HCT116 (cell line): Measurements from ENCODE around the gene TRIM4. TPM values are rescaled to one million over a fixed set of nuclear protein-coding genes. Genes with fewer than 3 reads are reported as not detected.

Experiments used
- ATAC-seq: fragments of 200-7000 bp; cut with Tn5 transposase; 2 replicates; pipeline ENCODE4 v1.9.1; 2020; ENCODE audit warnings: mild to moderate bottlenecking, moderate library complexity
- BruUV-seq: library from RNA; stranded (reverse); fragments of 400-500 nt; replicated peaks from 2 replicates; lab custom pipeline; 2021; lab: Mats Ljungman, UMichigan
- CTCF ChIA-PET: fragments of 300-600 bp; sonication (Branson Sonifier 250); formaldehyde crosslinking; loops from one replicate; lab custom pipeline; 2021; ENCODE audit warnings: antibody characterized with exemption; lab: Charles Lee
- POLR2A ChIA-PET: fragments of 300-600, 350-600 bp; sonication (Branson Sonifier 250); formaldehyde crosslinking; loops from one replicate; lab custom pipeline; 2021; ENCODE audit warnings: antibody characterized with exemption; lab: Charles Lee
- RAD21 ChIA-PET, 2 experiments: fragments of 300-600 bp; sonication (Branson Sonifier 250); formaldehyde crosslinking; loops; one replicate each; lab custom pipeline; 2023; ENCODE audit warnings: low total read pairs in 2 of 2; ENCODE audit not compliant: uncharacterized antibody in 2 of 2, unreplicated experiment in 2 of 2, low non-redundant PET in 1 of 2; lab: Charles Lee
- DNase-seq: peaks from one replicate; pipeline ENCODE4 v3.0.0-alpha.2; 2010; ENCODE audit warnings: low read depth, low spot score
- H2AFZ ChIP-seq: fragments of 200-600 bp; shearing (Covaris generic), sonication (generic); 2 replicates; pipeline ENCODE4 v1.6.1; 2017; ENCODE audit warnings: low read depth, mixed run types, mixed read lengths, antibody characterized with exemption, low read length; ENCODE audit not compliant: poor library complexity, severe bottlenecking
- H3K27ac ChIP-seq: 2 replicates; pipeline ENCODE4 v1.5.1; 2012; ENCODE audit warnings: low read depth, low read length
- H3K27me3 ChIP-seq: fragments of 200-600 bp; sonication (generic); 2 replicates; pipeline ENCODE4 v1.6.1; 2016; ENCODE audit warnings: mixed run types, low read length, mixed read lengths; ENCODE audit not compliant: insufficient read depth
- H3K36me3 ChIP-seq, 2 experiments: fragments of 200-500 bp in 1 of 2; fragments of 200-600 bp in 1 of 2; sonication (Bioruptor generic) in 1 of 2; sonication (generic) in 1 of 2; 2 replicates each; pipeline versions ENCODE4 v1.5.1 to v1.6.1; 2014 to 2016; ENCODE audit warnings: low read length in 2 of 2, inconsistent platforms in 1 of 2, mixed read lengths in 1 of 2, mixed run types in 1 of 2; ENCODE audit not compliant: insufficient read depth in 2 of 2, control insufficient read depth in 1 of 2
- H3K4me1 ChIP-seq, 2 experiments: fragments of 200-600 bp in 1 of 2; sonication (generic) in 1 of 2; 2 replicates each; pipeline versions ENCODE4 v1.5.1 to v1.6.1; 2012 to 2017; ENCODE audit warnings: low read length in 2 of 2, inconsistent platforms in 1 of 2, mild to moderate bottlenecking in 1 of 2, mixed read lengths in 1 of 2, mixed run types in 1 of 2, moderate library complexity in 1 of 2; ENCODE audit not compliant: insufficient read depth in 2 of 2, control insufficient read depth in 1 of 2
- H3K4me2 ChIP-seq: fragments of 200-600 bp; sonication (generic); 2 replicates; pipeline ENCODE4 v1.6.1; 2017; ENCODE audit warnings: mixed run types, low read length, mixed read lengths
- H3K4me3 ChIP-seq, 2 experiments: fragments of 200-600 bp in 1 of 2; sonication (generic) in 1 of 2; replicated peaks in 1 of 2; 2 replicates each; pipeline ENCODE4 v1.5.1; 2011 to 2016; ENCODE audit warnings: low read length in 2 of 2, control low read depth in 1 of 2, low read depth in 1 of 2, mild to moderate bottlenecking in 1 of 2, mixed read lengths in 1 of 2, mixed run types in 1 of 2
- H3K79me2 ChIP-seq: fragments of 200-600 bp; sonication (generic); 2 replicates; pipeline ENCODE4 v1.6.1; 2017; ENCODE audit warnings: mild to moderate bottlenecking, mixed run types, low read length, moderate library complexity, mixed read lengths; ENCODE audit not compliant: insufficient read depth
- H3K9ac ChIP-seq: fragments of 200-600 bp; sonication (generic); 2 replicates; pipeline ENCODE4 v1.6.1; 2016; ENCODE audit warnings: low read length, mixed read lengths
- H3K9me2 ChIP-seq: fragments of 200-600 bp; sonication (generic), shearing (Covaris generic); 2 replicates; pipeline ENCODE4 v1.6.1; 2017; ENCODE audit warnings: mixed run types, mild to moderate bottlenecking, moderate library complexity; ENCODE audit not compliant: insufficient read depth
- H3K9me3 ChIP-seq, 2 experiments: fragments of 200-500 bp in 1 of 2; fragments of 200-600 bp in 1 of 2; sonication (Bioruptor generic) in 1 of 2; sonication (generic) in 1 of 2; 2 replicates each; pipeline ENCODE4 v1.6.1; 2014 to 2017; ENCODE audit warnings: low read length in 2 of 2, mixed read lengths in 2 of 2, inconsistent platforms in 1 of 2, low read depth in 1 of 2, mild to moderate bottlenecking in 1 of 2, mixed run types in 1 of 2, moderate library complexity in 1 of 2; ENCODE audit not compliant: control insufficient read depth in 1 of 2, insufficient read depth in 1 of 2
- H4K20me1 ChIP-seq: fragments of 200-600 bp; sonication (generic), shearing (Covaris generic); 2 replicates; pipeline ENCODE4 v1.6.1; 2017; ENCODE audit warnings: mixed run types, mild to moderate bottlenecking, moderate library complexity; ENCODE audit not compliant: insufficient read depth
- ATF3 ChIP-seq: IDR thresholded peaks from 2 replicates; pipeline ENCODE4 v1.6.1; 2012
- FOSL1 ChIP-seq: IDR thresholded peaks from 2 replicates; pipeline ENCODE4 v1.6.1; 2012; ENCODE audit warnings: low read depth
- JUND ChIP-seq: IDR thresholded peaks from 2 replicates; pipeline ENCODE4 v1.6.1; 2012
- POLR2A ChIP-seq: IDR thresholded peaks from 2 replicates; pipeline ENCODE4 v1.7.0; 2011; ENCODE audit warnings: borderline replicate concordance; ENCODE audit not compliant: insufficient read depth, insufficient read length; ENCODE audit errors: extremely low read depth
- POLR2AphosphoS5 ChIP-seq: IDR thresholded peaks from 2 replicates; pipeline ENCODE4 v1.6.1; 2011; ENCODE audit warnings: mild to moderate bottlenecking, low read depth, low read length, moderate library complexity
- RAD21 ChIP-seq: IDR thresholded peaks from 2 replicates; pipeline ENCODE4 v1.6.1; 2012; ENCODE audit warnings: low read depth, mild to moderate bottlenecking
- ZFX ChIP-seq: fragments of 450-650 bp; IDR thresholded peaks from 2 replicates; pipeline ENCODE4 v1.6.1; 2017
- intact Hi-C: fragments of 100-400 bp; cut with micrococcal nuclease; formaldehyde crosslinking; loops from 2 replicates; pipeline ENCODE4 v1.10.0; 2022
- total RNA-seq: library from RNA; stranded (reverse); gene quantifications from one replicate; pipeline ENCODE4 v1.2.1, GENCODE V29; 2021; ENCODE audit not compliant: unreplicated experiment

The TRIM4 gene
- total RNA-seq, 1 experiment from 2014 or later = 25.1 TPM

- TF ChIP-seq POLR2A (no peak), POLR2AphosphoS5 (no peak), JUND (no peak), ZFX (no peak)
- no peak overlapping the region for H3K9ac ChIP-seq
- no TSS peak for BruUV-seq
- no peaks in the 10 kb centered on the region for H3K4me1 ChIP-seq
- H3K4me2 ChIP-seq = no peak overlapping the region
- H3K9me2 ChIP-seq = no peaks in the 10 kb centered on the region
- no peaks in the 10 kb centered on the region for H4K20me1 ChIP-seq
- no peak overlapping the region for H3K27ac ChIP-seq
- intact Hi-C loops = no loop called here
- no peaks in the 10 kb centered on the region for H3K36me3 ChIP-seq
- ChIA-PET CTCF (no interaction called here), RAD21 (no interaction called here), POLR2A (no interaction called here)
- H3K27me3 ChIP-seq = peaks cover 5% of the 10 kb centered on the region; the same call in 1 of the 2 replicates
- H3K9me3 ChIP-seq = no peaks in the 10 kb centered on the region
- no peak overlapping the region for H3K4me3 ChIP-seq
- no peaks in the 10 kb centered on the region for H3K79me2 ChIP-seq
- DNase-seq = no peak
- H2AFZ ChIP-seq = no peak overlapping the region
- ATAC-seq = no peak
Measured at GRCh38 chr7:99848420-99849216, 70.7 kb downstream of the TRIM4 start.

GRCh38 chr7:99844328-99844727, 75.0 kb downstream of the TRIM4 start:
- Histone ChIP-seq H3K9me3 (no peaks in the 10 kb centered on the region), H3K4me2 (no peak overlapping the region), H3K79me2 (no peaks in the 10 kb centered on the region), H3K27me3 (peaks cover 2% of the 10 kb centered on the region; the same call in 1 of the 2 replicates), H2AFZ (no peak overlapping the region), H3K27ac (no peak overlapping the region), H4K20me1 (no peaks in the 10 kb centered on the region), H3K9me2 (no peaks in the 10 kb centered on the region), H3K4me1 (no peaks in the 10 kb centered on the region), H3K9ac (no peak overlapping the region), H3K4me3 (no peak overlapping the region), H3K36me3 (no peaks in the 10 kb centered on the region)
- TF ChIP-seq FOSL1 = no peak
- no peak for TF ChIP-seq ATF3
- TF ChIP-seq RAD21 = no peak
- intact Hi-C loops = no loop called here
- BruUV-seq = no TSS peak
- no peak for ATAC-seq
- CTCF ChIA-PET = no interaction called here
- POLR2A ChIA-PET = no interaction called here
- no peak for DNase-seq
- RAD21 ChIA-PET = no interaction called here
